Measurements from ENCODE around the gene THYN1.

DNA sequence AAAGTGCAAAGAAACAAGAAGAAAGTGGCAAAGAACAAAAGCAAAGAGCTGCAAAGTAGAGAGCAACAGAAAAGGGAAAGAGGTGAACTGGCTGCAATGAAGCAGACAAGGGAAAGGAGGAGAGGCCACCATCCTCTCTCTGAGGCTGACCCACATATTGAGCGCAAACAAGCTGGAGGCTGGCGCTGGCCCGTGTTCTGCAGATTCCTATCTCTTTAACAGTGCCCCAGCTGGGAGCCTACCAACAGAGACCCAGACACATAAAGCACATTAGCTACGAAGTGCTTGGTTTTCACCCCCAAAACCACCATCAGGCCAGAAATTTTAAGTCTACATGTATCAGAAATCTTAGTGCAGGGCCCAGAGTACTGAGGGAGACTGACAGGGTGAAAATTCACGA, 47.0 kb downstream of the THYN1 start:
- TF ChIP-seq, protein P1, sequence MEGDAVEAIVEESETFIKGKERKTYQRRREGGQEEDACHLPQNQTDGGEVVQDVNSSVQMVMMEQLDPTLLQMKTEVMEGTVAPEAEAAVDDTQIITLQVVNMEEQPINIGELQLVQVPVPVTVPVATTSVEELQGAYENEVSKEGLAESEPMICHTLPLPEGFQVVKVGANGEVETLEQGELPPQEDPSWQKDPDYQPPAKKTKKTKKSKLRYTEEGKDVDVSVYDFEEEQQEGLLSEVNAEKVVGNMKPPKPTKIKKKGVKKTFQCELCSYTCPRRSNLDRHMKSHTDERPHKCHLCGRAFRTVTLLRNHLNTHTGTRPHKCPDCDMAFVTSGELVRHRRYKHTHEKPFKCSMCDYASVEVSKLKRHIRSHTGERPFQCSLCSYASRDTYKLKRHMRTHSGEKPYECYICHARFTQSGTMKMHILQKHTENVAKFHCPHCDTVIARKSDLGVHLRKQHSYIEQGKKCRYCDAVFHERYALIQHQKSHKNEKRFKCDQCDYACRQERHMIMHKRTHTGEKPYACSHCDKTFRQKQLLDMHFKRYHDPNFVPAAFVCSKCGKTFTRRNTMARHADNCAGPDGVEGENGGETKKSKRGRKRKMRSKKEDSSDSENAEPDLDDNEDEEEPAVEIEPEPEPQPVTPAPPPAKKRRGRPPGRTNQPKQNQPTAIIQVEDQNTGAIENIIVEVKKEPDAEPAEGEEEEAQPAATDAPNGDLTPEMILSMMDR (IDR thresholded peaks at IDR 0.05 in 4 of 5, conservative IDR thresholded peaks at IDR 0.05 in 1 of 5): no peak
- TF ChIP-seq POLR2A (IDR thresholded peaks at IDR 0.05): no peak

Data from gastrocnemius medialis (tissue), 4 donors.